Smooth muscle cell (in vitro differentiated cells): ENCODE results near the gene TAS2R31. TPM values are rescaled to one million over a fixed set of nuclear protein-coding genes. Genes with fewer than 3 reads are reported as not detected.
"Not testable (repeated sequence)": the region's sequence is repeated elsewhere in the genome, so short reads cannot be mapped to it uniquely, and the experiment has no call there.

Experiments used
- DNase-seq: peaks from one replicate; lab custom pipeline; 2025; ENCODE audit not compliant: unreplicated experiment; lab: John Stamatoyannopoulos, UW
- H2AFZ ChIP-seq: fragments of 200-600 bp; sonication (generic); 2 replicates; pipeline ENCODE4 v1.6.0; 2016; ENCODE audit warnings: antibody characterized with exemption, low read depth, mild to moderate bottlenecking
- H3F3A ChIP-seq: fragments of 200-600 bp; sonication (generic); 2 replicates; pipeline ENCODE4 v1.6.0; 2017; ENCODE audit warnings: antibody characterized with exemption, low read depth
- H3K27ac ChIP-seq: fragments of 200-600 bp; sonication (generic); 2 replicates; pipeline ENCODE4 v1.5.1; 2016; ENCODE audit warnings: low read depth, mild to moderate bottlenecking
- H3K27me3 ChIP-seq: fragments of 200-600 bp; sonication (generic); 2 replicates; pipeline ENCODE4 v1.6.1; 2016; ENCODE audit warnings: low read depth, mild to moderate bottlenecking
- H3K36me3 ChIP-seq: fragments of 200-600 bp; sonication (generic); 2 replicates; pipeline ENCODE4 v1.5.1; 2016; ENCODE audit warnings: low read depth
- H3K4me1 ChIP-seq: fragments of 200-600 bp; sonication (generic); 2 replicates; pipeline ENCODE4 v1.5.1; 2016; ENCODE audit warnings: low read depth
- H3K4me2 ChIP-seq: fragments of 200-600 bp; sonication (generic); 2 replicates; pipeline ENCODE4 v1.6.0; 2016; ENCODE audit warnings: mild to moderate bottlenecking
- H3K4me3 ChIP-seq: fragments of 200-600 bp; sonication (generic); 2 replicates; pipeline ENCODE4 v1.5.1; 2016; ENCODE audit warnings: mild to moderate bottlenecking
- H3K79me2 ChIP-seq: fragments of 200-600 bp; sonication (generic); 2 replicates; pipeline ENCODE4 v1.6.0; 2016; ENCODE audit warnings: low read depth, mild to moderate bottlenecking
- H3K9ac ChIP-seq: fragments of 200-600 bp; sonication (generic); 2 replicates; pipeline ENCODE4 v1.6.0; 2016; ENCODE audit warnings: low read depth
- H3K9me3 ChIP-seq: fragments of 200-600 bp; sonication (generic); replicated peaks from 2 replicates; pipeline ENCODE4 v1.5.1; 2016; ENCODE audit warnings: low read depth
- H4K20me1 ChIP-seq: fragments of 200-600 bp; sonication (generic); 2 replicates; pipeline ENCODE4 v1.6.0; 2016; ENCODE audit warnings: low read depth
- WGBS: methylation state at CpG from one replicate; pipeline ENCODE4 v1.1.7; 2016; ENCODE audit warnings: low lambda C conversion rate; 5-methylcytosine and 5-hydroxymethylcytosine counted together
- polyA plus RNA-seq: library from polyadenylated mRNA; unstranded; fragments of >200 nt; fragmentation: Nextera tagmentation; extraction: Ambion mirVana; gene quantifications from 2 replicates; pipeline ENCODE4 v1.2.1, GENCODE V29; 2016
- total RNA-seq: library from RNA; depleted of rRNA; stranded (reverse); fragments of >200 nt; gene quantifications from 2 replicates; pipeline ENCODE4 v1.2.3, GENCODE V29; 2014
- TF ChIP-seq, protein P1 (sequence below): fragments of 200-600 bp; sonication (generic); IDR thresholded peaks from 2 replicates; pipeline ENCODE4 v1.5.1; 2017; ENCODE audit warnings: borderline replicate concordance, mild to moderate bottlenecking, antibody characterized with exemption; ENCODE audit not compliant: insufficient read depth, poor library complexity, severe bottlenecking

The TAS2R31 gene
- total and polyA plus RNA-seq, 2 experiments from 2014 or later = 4.1 TPM; not detected in 1

- H3K27me3 ChIP-seq = no peaks in the 10 kb centered on the region
- DNase-seq = no peak
- TF ChIP-seq, protein P1, sequence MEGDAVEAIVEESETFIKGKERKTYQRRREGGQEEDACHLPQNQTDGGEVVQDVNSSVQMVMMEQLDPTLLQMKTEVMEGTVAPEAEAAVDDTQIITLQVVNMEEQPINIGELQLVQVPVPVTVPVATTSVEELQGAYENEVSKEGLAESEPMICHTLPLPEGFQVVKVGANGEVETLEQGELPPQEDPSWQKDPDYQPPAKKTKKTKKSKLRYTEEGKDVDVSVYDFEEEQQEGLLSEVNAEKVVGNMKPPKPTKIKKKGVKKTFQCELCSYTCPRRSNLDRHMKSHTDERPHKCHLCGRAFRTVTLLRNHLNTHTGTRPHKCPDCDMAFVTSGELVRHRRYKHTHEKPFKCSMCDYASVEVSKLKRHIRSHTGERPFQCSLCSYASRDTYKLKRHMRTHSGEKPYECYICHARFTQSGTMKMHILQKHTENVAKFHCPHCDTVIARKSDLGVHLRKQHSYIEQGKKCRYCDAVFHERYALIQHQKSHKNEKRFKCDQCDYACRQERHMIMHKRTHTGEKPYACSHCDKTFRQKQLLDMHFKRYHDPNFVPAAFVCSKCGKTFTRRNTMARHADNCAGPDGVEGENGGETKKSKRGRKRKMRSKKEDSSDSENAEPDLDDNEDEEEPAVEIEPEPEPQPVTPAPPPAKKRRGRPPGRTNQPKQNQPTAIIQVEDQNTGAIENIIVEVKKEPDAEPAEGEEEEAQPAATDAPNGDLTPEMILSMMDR = no peak
- H4K20me1 ChIP-seq = peaks cover 36% of the 10 kb centered on the region
- no peak overlapping the region for H3K27ac ChIP-seq
- no peak overlapping the region for H2AFZ ChIP-seq
- H3K4me2 ChIP-seq = no peak overlapping the region
- no peaks in the 10 kb centered on the region for H3F3A ChIP-seq
- no peaks in the 10 kb centered on the region for H3K9me3 ChIP-seq
- peaks cover 29% of the 10 kb centered on the region for H3K79me2 ChIP-seq
- no peaks in the 10 kb centered on the region for H3K4me1 ChIP-seq
- no peak overlapping the region for H3K9ac ChIP-seq
- no peaks in the 10 kb centered on the region for H3K36me3 ChIP-seq
- H3K4me3 ChIP-seq = no peak overlapping the region
These were observed 28.6 kb upstream of the TAS2R31 start for GRCh38 chr12:11059784-11060183.

- WGBS = 97% methylated on average over 3 of the region's 3 CpGs
- H3K79me2 ChIP-seq = peaks cover 32% of the 10 kb centered on the region
These were observed 27.8 kb upstream of the TAS2R31 start for GRCh38 chr12:11059041-11059440.

DNA sequence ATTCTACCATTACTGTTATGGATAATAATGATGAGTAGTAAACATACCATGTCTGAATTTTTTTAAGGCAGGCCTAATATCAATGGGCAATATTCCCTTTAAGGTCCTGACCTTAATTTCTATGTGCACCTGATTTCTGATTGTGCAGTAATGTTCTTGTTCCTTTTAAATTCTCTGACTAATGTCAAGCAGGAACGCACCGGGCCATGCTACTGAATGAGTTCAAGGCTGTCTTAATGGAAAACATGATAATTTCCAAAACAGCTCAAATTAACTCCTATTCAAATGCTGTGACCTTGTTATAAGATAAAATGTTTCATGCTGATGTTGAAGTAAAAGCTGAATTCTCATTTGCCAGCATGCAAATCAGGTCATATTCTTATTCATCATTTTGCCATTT lies 24.1 kb upstream of the TAS2R31 start:
- H3K79me2 ChIP-seq = peaks cover 34% of the 10 kb centered on the region
- H3F3A ChIP-seq = no peaks in the 10 kb centered on the region
- H3K4me3 ChIP-seq = no peak overlapping the region
- no peaks in the 10 kb centered on the region for H3K4me1 ChIP-seq
- no peaks in the 10 kb centered on the region for H3K27me3 ChIP-seq
- no peak overlapping the region for H3K4me2 ChIP-seq
- no peak overlapping the region for H3K27ac ChIP-seq
- no peaks in the 10 kb centered on the region for H3K9me3 ChIP-seq
- H4K20me1 ChIP-seq = peaks cover 14% of the 10 kb centered on the region
- no peak overlapping the region for H3K9ac ChIP-seq
- DNase-seq = no peak
- TF ChIP-seq, protein P1 = no peak
- peaks cover 6% of the 10 kb centered on the region for H3K36me3 ChIP-seq
- no peak overlapping the region for H2AFZ ChIP-seq
- WGBS = 99% methylated on average over 2 of the region's 2 CpGs

More at GRCh38 chr12:11059041-11059440, 27.8 kb upstream of the TAS2R31 start:
- no peak overlapping the region for H2AFZ ChIP-seq
- no peaks in the 10 kb centered on the region for H3F3A ChIP-seq
- H3K9ac ChIP-seq = no peak overlapping the region
- no peak overlapping the region for H3K27ac ChIP-seq
- no peaks in the 10 kb centered on the region for H3K4me1 ChIP-seq
- TF ChIP-seq, protein P1 = no peak
- H3K36me3 ChIP-seq = no peaks in the 10 kb centered on the region
- DNase-seq = no peak
- H3K9me3 ChIP-seq = no peaks in the 10 kb centered on the region
- H3K4me3 ChIP-seq = no peak overlapping the region
- no peaks in the 10 kb centered on the region for H3K27me3 ChIP-seq
- peaks cover 34% of the 10 kb centered on the region for H4K20me1 ChIP-seq
- no peak overlapping the region for H3K4me2 ChIP-seq

- peaks cover 21% of the 10 kb centered on the region for H3K36me3 ChIP-seq
- not testable (repeated sequence) for H3K9me3 ChIP-seq, H2AFZ ChIP-seq, H4K20me1 ChIP-seq, H3K27me3 ChIP-seq, H3K4me2 ChIP-seq, H3F3A ChIP-seq, H3K27ac ChIP-seq, DNase-seq, H3K4me1 ChIP-seq, H3K4me3 ChIP-seq, H3K9ac ChIP-seq
- peaks cover 26% of the 10 kb centered on the region for H3K79me2 ChIP-seq
- WGBS = 97% methylated on average over 7 of the region's 7 CpGs
These were observed 18.8 kb upstream of the TAS2R31 start for GRCh38 chr12:11049806-11050531.

DNA sequence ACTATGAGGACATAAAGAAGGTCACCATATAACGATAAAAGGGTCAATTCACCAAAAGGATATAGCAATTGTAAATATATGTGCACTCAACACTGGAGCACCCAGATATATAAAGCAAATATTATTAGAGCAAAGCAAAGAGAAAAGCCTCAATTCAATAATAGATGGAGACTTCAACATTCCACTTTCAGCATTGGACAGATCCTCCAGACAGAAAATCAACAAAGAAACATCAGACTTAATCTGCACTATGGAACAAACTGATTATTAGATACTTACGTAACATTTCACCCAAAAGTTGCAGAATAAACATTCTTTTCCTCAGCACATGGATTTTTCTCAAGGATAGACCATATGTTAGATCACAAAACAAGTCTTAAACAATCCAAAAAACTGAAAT lies 10.2 kb upstream of the TAS2R31 start:
- peaks cover 47% of the 10 kb centered on the region for H3K79me2 ChIP-seq
- not testable (repeated sequence) for H3K4me1 ChIP-seq, H3F3A ChIP-seq, H3K36me3 ChIP-seq, H3K4me2 ChIP-seq, H2AFZ ChIP-seq, DNase-seq, H3K9me3 ChIP-seq, H3K27ac ChIP-seq, H3K27me3 ChIP-seq, H3K4me3 ChIP-seq, H3K9ac ChIP-seq
- WGBS = 73% methylated on average over 2 of the region's 2 CpGs
- H4K20me1 ChIP-seq = peaks cover 40% of the 10 kb centered on the region
